HEK293 (cell line): Measurements from ENCODE around the gene HOTAIR.

ENCODE experiments used
- CTCF ChIA-PET: fragments of 350-600 bp; formaldehyde crosslinking; extraction: SDS; loops from one replicate; lab custom pipeline; 2021; ENCODE audit warnings: antibody characterized with exemption; lab: Yijun Ruan, JAX
- POLR2A ChIA-PET: fragments of 300-600 bp; formaldehyde crosslinking; extraction: SDS; loops from one replicate; lab custom pipeline; 2020; ENCODE audit warnings: antibody characterized with exemption, inconsistent platforms; lab: Yijun Ruan, JAX
- H3K27ac ChIP-seq: fragments of 200-500 bp; sonication (Bioruptor generic); 2 replicates; pipeline ENCODE4 v1.5.1; 2014; ENCODE audit warnings: low read depth, low read length, control low read depth, inconsistent platforms; ENCODE audit errors: extremely low read depth
- H3K36me3 ChIP-seq, 2 experiments: fragments of 200-500 bp in 1 of 2; sonication (Bioruptor generic) in 1 of 2; 1 replicate in 1 of 2; 2 replicates in 1 of 2; pipeline ENCODE4 v1.5.1; 2014 to 2017; ENCODE audit warnings: inconsistent platforms in 2 of 2, low read length in 2 of 2; ENCODE audit not compliant: control insufficient read depth in 2 of 2, insufficient read depth in 1 of 2
- H3K4me1 ChIP-seq: fragments of 200-500 bp; sonication (Bioruptor generic); 2 replicates; pipeline ENCODE4 v1.5.1; 2014; ENCODE audit warnings: mild to moderate bottlenecking, low read length, inconsistent platforms; ENCODE audit not compliant: control insufficient read depth, insufficient read depth
- H3K4me3 ChIP-seq: 2 replicates; pipeline ENCODE4 v1.5.1; 2011; ENCODE audit warnings: low read depth, mild to moderate bottlenecking, control low read depth, low read length, moderate library complexity
- H3K9me3 ChIP-seq: fragments of 200-500 bp; sonication (Bioruptor generic); 2 replicates; pipeline ENCODE4 v1.5.1; 2014; ENCODE audit warnings: low read depth, low read length, inconsistent platforms; ENCODE audit not compliant: control insufficient read depth, insufficient read depth
- EGR2 ChIP-seq: fragments of 450-650 bp; formaldehyde crosslinking; IDR thresholded peaks from 2 replicates; pipeline ENCODE4 v1.5.1; 2016; ENCODE audit warnings: low read depth, missing biosample characterization, missing genetic modification characterization
- KLF1 ChIP-seq: fragments of 450-650 bp; formaldehyde crosslinking; IDR thresholded peaks from 2 replicates; pipeline ENCODE4 v1.5.1; 2016; ENCODE audit warnings: missing biosample characterization, missing genetic modification characterization
- PRDM10 ChIP-seq: fragments of 450-650 bp; formaldehyde crosslinking; IDR thresholded peaks from 2 replicates; pipeline ENCODE4 v1.5.1; 2016; ENCODE audit warnings: missing biosample characterization, missing genetic modification characterization
- REST ChIP-seq: fragments of 450-650 bp; formaldehyde crosslinking; IDR thresholded peaks from 2 replicates; pipeline ENCODE4 v1.5.1; 2016; ENCODE audit warnings: missing biosample characterization, missing genetic modification characterization
- SP3 ChIP-seq: fragments of 450-650 bp; formaldehyde crosslinking; IDR thresholded peaks from 2 replicates; pipeline ENCODE4 v1.5.1; 2016; ENCODE audit warnings: missing biosample characterization, missing genetic modification characterization
- ZBTB1 ChIP-seq: fragments of 450-650 bp; formaldehyde crosslinking; IDR thresholded peaks from 2 replicates; pipeline ENCODE4 v1.5.1; 2016; ENCODE audit warnings: missing biosample characterization, missing genetic modification characterization
- ZFHX2 ChIP-seq: fragments of 450-650 bp; formaldehyde crosslinking; conservative IDR thresholded peaks from 2 replicates; pipeline ENCODE4 v1.5.1; 2016; ENCODE audit warnings: missing biosample characterization, missing genetic modification characterization
- ZNF335 ChIP-seq: fragments of 450-650 bp; formaldehyde crosslinking; conservative IDR thresholded peaks from 2 replicates; pipeline ENCODE4 v1.5.1; 2016; ENCODE audit warnings: missing biosample characterization, missing genetic modification characterization
- ZNF366 ChIP-seq: fragments of 450-650 bp; formaldehyde crosslinking; conservative IDR thresholded peaks from 2 replicates; pipeline ENCODE4 v1.5.1; 2016; ENCODE audit warnings: missing biosample characterization, missing genetic modification characterization
- ZNF596 ChIP-seq: fragments of 450-650 bp; IDR thresholded peaks from 2 replicates; pipeline ENCODE4 v1.5.0; 2018; ENCODE audit warnings: missing biosample characterization, mild to moderate bottlenecking, missing genetic modification characterization, moderate library complexity
- ZNF623 ChIP-seq: fragments of 450-650 bp; formaldehyde crosslinking; IDR thresholded peaks from 2 replicates; pipeline ENCODE4 v1.5.1; 2016; ENCODE audit warnings: missing biosample characterization, missing genetic modification characterization
- ZNF660 ChIP-seq: fragments of 450-650 bp; IDR thresholded peaks from 2 replicates; pipeline ENCODE4 v1.5.1; 2018; ENCODE audit warnings: missing biosample characterization, mild to moderate bottlenecking, missing genetic modification characterization
- ZNF792 ChIP-seq: fragments of 450-650 bp; formaldehyde crosslinking; IDR thresholded peaks from 2 replicates; pipeline ENCODE4 v1.5.1; 2016; ENCODE audit warnings: missing biosample characterization, missing genetic modification characterization
- TF ChIP-seq, protein P1 (sequence below): fragments of 450-650 bp; formaldehyde crosslinking; IDR thresholded peaks from 2 replicates; pipeline ENCODE4 v1.5.1; 2016; ENCODE audit warnings: missing biosample characterization, missing genetic modification characterization
- TF ChIP-seq, protein P2 (sequence below): fragments of 450-650 bp; formaldehyde crosslinking; IDR thresholded peaks from 2 replicates; pipeline ENCODE4 v1.5.1; 2017; ENCODE audit warnings: missing biosample characterization, missing genetic modification characterization

The HOTAIR gene

GRCh38 chr12:53972722-53973235, 2.0 kb downstream of the HOTAIR start, which contains the start of gene HOXC11:
Gene HOXC11 (plus strand): TSS chr12:53973126. CDS start chr12:53973242, 116 bp downstream.
- Histone ChIP-seq H3K27ac (peak within 1 kb of the TSS; percentile 97), H3K4me1 (peaks cover 62% of the 10 kb centered on the region), H3K36me3 (no peaks in the 10 kb centered on the region), H3K9me3 (no peaks in the 10 kb centered on the region), H3K4me3 (peak within 1 kb of the TSS; percentile 38)
- ChIA-PET CTCF (interaction anchor here (0.6 to 1.5 kb wide), 3 partner anchors 12 to 362 kb away, joined by 3 to 6 read pairs (median 4); partner anchors contain the start of gene HOXC10), POLR2A (interaction anchor here (0.6 kb wide), 1 partner anchor 381 kb away, joined by 5 read pairs; no protein-coding TSS in a partner anchor)
- TF ChIP-seq ZBTB1 = no peak
- TF ChIP-seq, protein P1, sequence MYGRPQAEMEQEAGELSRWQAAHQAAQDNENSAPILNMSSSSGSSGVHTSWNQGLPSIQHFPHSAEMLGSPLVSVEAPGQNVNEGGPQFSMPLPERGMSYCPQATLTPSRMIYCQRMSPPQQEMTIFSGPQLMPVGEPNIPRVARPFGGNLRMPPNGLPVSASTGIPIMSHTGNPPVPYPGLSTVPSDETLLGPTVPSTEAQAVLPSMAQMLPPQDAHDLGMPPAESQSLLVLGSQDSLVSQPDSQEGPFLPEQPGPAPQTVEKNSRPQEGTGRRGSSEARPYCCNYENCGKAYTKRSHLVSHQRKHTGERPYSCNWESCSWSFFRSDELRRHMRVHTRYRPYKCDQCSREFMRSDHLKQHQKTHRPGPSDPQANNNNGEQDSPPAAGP (tag by site-specific recombination) = peak; percentile 10; the same call in 1 of the 2 replicates
- TF ChIP-seq KLF1 (tag by site-specific recombination) = peak; percentile 38; the same call in 1 of the 2 replicates
- TF ChIP-seq, protein P2, sequence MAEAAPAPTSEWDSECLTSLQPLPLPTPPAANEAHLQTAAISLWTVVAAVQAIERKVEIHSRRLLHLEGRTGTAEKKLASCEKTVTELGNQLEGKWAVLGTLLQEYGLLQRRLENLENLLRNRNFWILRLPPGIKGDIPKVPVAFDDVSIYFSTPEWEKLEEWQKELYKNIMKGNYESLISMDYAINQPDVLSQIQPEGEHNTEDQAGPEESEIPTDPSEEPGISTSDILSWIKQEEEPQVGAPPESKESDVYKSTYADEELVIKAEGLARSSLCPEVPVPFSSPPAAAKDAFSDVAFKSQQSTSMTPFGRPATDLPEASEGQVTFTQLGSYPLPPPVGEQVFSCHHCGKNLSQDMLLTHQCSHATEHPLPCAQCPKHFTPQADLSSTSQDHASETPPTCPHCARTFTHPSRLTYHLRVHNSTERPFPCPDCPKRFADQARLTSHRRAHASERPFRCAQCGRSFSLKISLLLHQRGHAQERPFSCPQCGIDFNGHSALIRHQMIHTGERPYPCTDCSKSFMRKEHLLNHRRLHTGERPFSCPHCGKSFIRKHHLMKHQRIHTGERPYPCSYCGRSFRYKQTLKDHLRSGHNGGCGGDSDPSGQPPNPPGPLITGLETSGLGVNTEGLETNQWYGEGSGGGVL = no peak
- TF ChIP-seq ZNF366 = peak; percentile 62; the same call in 1 of the 2 replicates
- no peak for TF ChIP-seq ZNF335 (tag by site-specific recombination)
- peak; percentile 54; the same call in 1 of the 2 replicates for TF ChIP-seq ZNF596 (tag by site-specific recombination)
- TF ChIP-seq ZFHX2 (tag by site-specific recombination) = peak; percentile 52
- no peak for TF ChIP-seq ZNF623
- TF ChIP-seq ZNF792 (tag by site-specific recombination) = no peak
- TF ChIP-seq PRDM10 (tag by site-specific recombination) = peak; percentile 50
- TF ChIP-seq EGR2 (tag by site-specific recombination) = 0 out of 2 replicates have a peak, but pooled peaks have one; percentile 51
- TF ChIP-seq ZNF660 (tag by site-specific recombination) = no peak
- peak; percentile 31; the same call in 1 of the 2 replicates for TF ChIP-seq SP3 (tag by site-specific recombination)
- no peak for TF ChIP-seq REST (tag by site-specific recombination)
